K562 (cell line): ENCODE results near the gene MVB12B. TPM values are rescaled to one million over a fixed set of nuclear protein-coding genes. Genes with fewer than 3 reads are reported as not detected.

Experiments used
- ATAC-seq: fragments of 200-7000 bp; cut with Tn5 transposase; 3 replicates; pipeline ENCODE4 v1.9.1; 2020; ENCODE audit warnings: moderate library complexity
- BruUV-seq: library from RNA; stranded (reverse); fragments of 400-500 nt; replicated peaks from 2 replicates; lab custom pipeline; 2021; lab: Mats Ljungman, UMichigan
- CTCF ChIA-PET: fragments of 300-600 bp; formaldehyde crosslinking; extraction: SDS; loops from one replicate; lab custom pipeline; 2021; ENCODE audit warnings: low intra/inter-chr PET ratio; lab: Yijun Ruan, JAX
- POLR2A ChIA-PET: fragments of 300-600, 350-650 bp; sonication (Branson Sonifier 250); formaldehyde crosslinking; extraction: SDS; loops from one replicate; lab custom pipeline; 2021; ENCODE audit warnings: antibody characterized with exemption, inconsistent platforms; lab: Yijun Ruan, JAX
- DNase-seq, 4 experiments: peaks; one replicate each; pipeline versions ENCODE4 v3.0.0 to v3.0.0-alpha.2; 2011 to 2018; ENCODE audit warnings: low spot score in 3 of 4, mixed read lengths in 3 of 4; ENCODE audit errors: extremely low read depth in 1 of 4
- FAIRE-seq: peaks from 2 replicates; lab custom pipeline; 2011; peaks lifted over from hg19 to GRCh38; lab: Jason Lieb, UNC
- H2AFZ ChIP-seq: 2 replicates; pipeline ENCODE4 v1.6.0; 2011; ENCODE audit warnings: low read depth, low read length, control low read depth, inconsistent platforms
- H3K27ac ChIP-seq: fragments of 200-600 bp; 3 replicates; pipeline ENCODE4 v1.8.0; 2011; ENCODE audit warnings: low read depth, mild to moderate bottlenecking, control low read depth, inconsistent platforms, low read length, moderate library complexity, mixed read lengths; ENCODE audit errors: extremely low read depth
- H3K27me3 ChIP-seq, 2 experiments: fragments of 300-600 bp in 1 of 2; 2 replicates in 1 of 2; 3 replicates in 1 of 2; pipeline versions ENCODE4 v1.6.0 to v1.8.0; 2011; ENCODE audit warnings: inconsistent platforms in 2 of 2, low read length in 2 of 2, mild to moderate bottlenecking in 1 of 2, mixed read lengths in 1 of 2, moderate library complexity in 1 of 2; ENCODE audit not compliant: control insufficient read depth in 2 of 2, insufficient read depth in 2 of 2
- H3K36me3 ChIP-seq: fragments of 300-600 bp; 3 replicates; pipeline ENCODE4 v1.8.0; 2011; ENCODE audit warnings: mild to moderate bottlenecking, low read length, inconsistent platforms; ENCODE audit not compliant: control insufficient read depth, insufficient read depth
- H3K4me1 ChIP-seq, 2 experiments: fragments of 200-600 bp in 1 of 2; replicated peaks in 1 of 2; 2 replicates in 1 of 2; 3 replicates in 1 of 2; pipeline versions ENCODE4 v1.5.1 to v1.8.0; 2011; ENCODE audit warnings: inconsistent platforms in 2 of 2, low read length in 2 of 2, mild to moderate bottlenecking in 1 of 2, mixed read lengths in 1 of 2, moderate library complexity in 1 of 2; ENCODE audit not compliant: control insufficient read depth in 2 of 2, insufficient read depth in 2 of 2
- H3K4me2 ChIP-seq: 2 replicates; pipeline ENCODE4 v1.6.1; 2011; ENCODE audit warnings: low read length, control low read depth, inconsistent platforms, mixed read lengths; ENCODE audit not compliant: insufficient read depth
- H3K4me3 ChIP-seq: fragments of 200-600 bp; sonication (generic), shearing (Covaris generic); 2 replicates; pipeline ENCODE4 v1.5.1; 2016; ENCODE audit warnings: control low read depth, inconsistent platforms
- H3K79me2 ChIP-seq: fragments of 200-600 bp; 3 replicates; pipeline ENCODE4 v1.8.0; 2011; ENCODE audit warnings: low read length, inconsistent platforms; ENCODE audit not compliant: control insufficient read depth, insufficient read depth
- H3K9ac ChIP-seq, 2 experiments: 2 replicates each; pipeline versions ENCODE4 v1.6.0 to v1.6.1; 2011; ENCODE audit warnings: low read depth in 2 of 2, low read length in 2 of 2, control low read depth in 1 of 2, inconsistent platforms in 1 of 2, mild to moderate bottlenecking in 1 of 2, mixed read lengths in 1 of 2; ENCODE audit not compliant: insufficient read depth in 1 of 2
- H3K9me1 ChIP-seq: one replicate; pipeline ENCODE4 v1.6.0; 2011; ENCODE audit warnings: inconsistent platforms, mild to moderate bottlenecking, low read length, moderate library complexity; ENCODE audit not compliant: control insufficient read depth, insufficient read depth
- H3K9me3 ChIP-seq: replicated peaks from 2 replicates; pipeline ENCODE4 v1.5.1; 2011; ENCODE audit warnings: low read depth, low read length, inconsistent platforms; ENCODE audit not compliant: control insufficient read depth, insufficient read depth
- H4K20me1 ChIP-seq: replicated peaks from 2 replicates; pipeline ENCODE4 v1.6.1; 2011; ENCODE audit warnings: low read length, inconsistent platforms, mixed read lengths; ENCODE audit not compliant: control insufficient read depth, insufficient read depth
- ADNP ChIP-seq: fragments of 200-800 bp; sonication (Bioruptor generic); IDR thresholded peaks from 2 replicates; pipeline ENCODE4 v1.6.1; 2016; ENCODE audit warnings: missing genetic modification characterization, missing compliant biosample characterization
- ARNT ChIP-seq, 2 experiments: fragments of 450-650 bp; IDR thresholded peaks; 2 replicates each; pipeline ENCODE4 v1.6.1; 2016; ENCODE audit warnings: mild to moderate bottlenecking in 1 of 2
- EGR1 ChIP-seq: fragments of 450-650 bp; conservative IDR thresholded peaks from 2 replicates; pipeline ENCODE4 v1.6.1; 2017; ENCODE audit warnings: mild to moderate bottlenecking
- EP300 ChIP-seq: IDR thresholded peaks from 2 replicates; pipeline ENCODE4 v1.6.1; 2012; ENCODE audit warnings: low read length, improper control_type of control experiment
- EWSR1 ChIP-seq: fragments of 450-650 bp; IDR thresholded peaks from 2 replicates; pipeline ENCODE4 v1.6.1; 2018; ENCODE audit warnings: borderline replicate concordance, mild to moderate bottlenecking, low read depth, moderate library complexity; ENCODE audit not compliant: partially characterized antibody
- FOXP4 ChIP-seq: sonication (generic); formaldehyde crosslinking; IDR thresholded peaks from 2 replicates; pipeline ENCODE4 v1.8.0; 2022; ENCODE audit warnings: mild to moderate bottlenecking, missing genetic modification reagents, borderline replicate concordance
- HDGF ChIP-seq: fragments of 450-650 bp; IDR thresholded peaks from 2 replicates; pipeline ENCODE4 v1.6.1; 2016
- HMGXB4 ChIP-seq: sonication (generic); formaldehyde crosslinking; IDR thresholded peaks from 2 replicates; pipeline ENCODE4 v1.8.1; 2023; ENCODE audit warnings: mild to moderate bottlenecking, missing genetic modification reagents
- KDM2B ChIP-seq: fragments of 250-450 bp; sonication (Bioruptor Pico); IDR thresholded peaks from 2 replicates; pipeline ENCODE4 v1.8.0; 2021; ENCODE audit warnings: mild to moderate bottlenecking, moderate library complexity
- KLF16 ChIP-seq: IDR thresholded peaks from 2 replicates; pipeline ENCODE4 v1.6.1; 2016; ENCODE audit warnings: antibody characterized with exemption
- NUFIP1 ChIP-seq: fragments of 450-650 bp; IDR thresholded peaks from 2 replicates; pipeline ENCODE4 v1.6.1; 2018; ENCODE audit not compliant: partially characterized antibody
- PHB ChIP-seq: fragments of 250-450 bp; sonication (Bioruptor Pico); IDR thresholded peaks from 2 replicates; pipeline ENCODE4 v1.5.0; 2021
- TAF1 ChIP-seq: IDR thresholded peaks from 2 replicates; pipeline ENCODE4 v1.6.1; 2011; ENCODE audit warnings: mild to moderate bottlenecking, low read length, moderate library complexity; ENCODE audit not compliant: insufficient read depth, control insufficient read depth, severe bottlenecking; ENCODE audit errors: extremely low read depth
- ZNF134 ChIP-seq: fragments of 250-450 bp; sonication (Bioruptor Pico); conservative IDR thresholded peaks from 2 replicates; pipeline ENCODE4 v1.4.0; 2020
- ZNF280B ChIP-seq: fragments of 250-450 bp; sonication (Bioruptor Pico); IDR thresholded peaks from 2 replicates; pipeline ENCODE4 v1.5.1; 2021; ENCODE audit warnings: mild to moderate bottlenecking
- ZNF512 ChIP-seq: IDR thresholded peaks from 2 replicates; pipeline ENCODE4 v1.6.1; 2016; ENCODE audit warnings: missing genetic modification characterization, missing compliant biosample characterization
- ZSCAN32 ChIP-seq: fragments of 450-650 bp; formaldehyde crosslinking; IDR thresholded peaks from 2 replicates; pipeline ENCODE4 v1.4.0; 2020; ENCODE audit warnings: mild to moderate bottlenecking, moderate library complexity
- WGBS: fragments of 100-300 bp; shearing (Covaris generic); methylation state at CpG from one replicate; pipeline ENCODE4 v1.1.6; 2016; ENCODE audit warnings: low coverage, mixed read lengths; ENCODE audit not compliant: insufficient coverage; ENCODE audit errors: missing lambda C conversion rate; 5-methylcytosine and 5-hydroxymethylcytosine counted together
- in situ Hi-C: fragments of 300-500 bp; cut with MboI; formaldehyde crosslinking; loops from 4 replicates; pipeline ENCODE4 v1.15.0; 2018; ENCODE audit warnings: inconsistent platforms, mixed read lengths
- intact Hi-C: fragments of 100-400 bp; cut with micrococcal nuclease; formaldehyde crosslinking; loops from 2 replicates; pipeline ENCODE4 v1.14.2; 2022
- polyA plus RNA-seq, 8 experiments: library from polyadenylated mRNA; depleted of rRNA in 4 of 8; stranded (reverse) in 5 of 8; unstranded in 3 of 8; fragments of >200 nt; fragmentation: Nextera tagmentation in 2 of 8; fragmentation: Illumina TruSeq in 1 of 8; extraction: Ambion mirVana in 2 of 8; extraction: Trizol in 1 of 8; gene quantifications; 2 replicates each; pipeline versions ENCODE4 v1.2.1 to v1.2.3, GENCODE V29; 2011 to 2014; ENCODE audit warnings: inconsistent platforms in 1 of 8, missing spikeins in 1 of 8
- total RNA-seq, 7 experiments: library from RNA; depleted of rRNA in 6 of 7; stranded (reverse); fragments of >200 nt in 6 of 7; fragmentation: Illumina TruSeq in 2 of 7; extraction: Trizol in 2 of 7; gene quantifications; 2 replicates each; pipeline versions ENCODE4 v1.2.1 to v1.2.3, GENCODE V29; 2011 to 2021; ENCODE audit warnings: low replicate concordance in 1 of 7

MVB12B gene
- total and polyA plus RNA-seq, 9 of the 15 experiments (the other 6 are each of a cell fraction or from before 2014, with no cell fraction given), result not detected

- in situ Hi-C loops, result no loop called here
- Histone ChIP-seq H3K4me3 (no peak overlapping the region), H3K4me1 (no peaks in the 10 kb centered on the region), H3K9ac (no peak overlapping the region), H3K4me2 (no peak overlapping the region), H3K36me3 (no peaks in the 10 kb centered on the region), H3K9me1 (no peaks in the 10 kb centered on the region), H3K79me2 (no peaks in the 10 kb centered on the region), H3K27ac (no peak overlapping the region), H3K9me3 (no peaks in the 10 kb centered on the region), H4K20me1 (peaks cover 6% of the 10 kb centered on the region), H3K27me3 (peaks cover 2 to 34% of the 10 kb centered on the region in 2 experiments; a peak in 4 of 5 replicates), H2AFZ (no peak overlapping the region)
- ATAC-seq (no peak), FAIRE-seq (no peak), DNase-seq (no peak)
- intact Hi-C loops, result loop anchor here (5.0 kb wide), 1 partner anchor 96 kb away; no protein-coding TSS in a partner anchor
- BruUV-seq, result no TSS peak
- POLR2A ChIA-PET, result no interaction called here
- WGBS, result 0% methylated on average over 3 of the region's 3 CpGs
- CTCF ChIA-PET, result no interaction called here
- no peak for TF ChIP-seq EGR1
- no peak for TF ChIP-seq ADNP
- TF ChIP-seq TAF1, result no peak
- no peak for TF ChIP-seq ARNT (IDR thresholded peaks at IDR 0.05)
- no peak for TF ChIP-seq EP300
- no peak for TF ChIP-seq PHB (CRISPR knock-in tag)
- no peak for TF ChIP-seq ZNF280B (CRISPR knock-in tag)
- no peak for TF ChIP-seq EWSR1
- TF ChIP-seq ZNF512 (tag), result no peak
- TF ChIP-seq ZNF134 (CRISPR knock-in tag), result no peak
- TF ChIP-seq HMGXB4 (CRISPR knock-in tag), result no peak
- TF ChIP-seq KDM2B, result no peak
- TF ChIP-seq KLF16, result no peak
- no peak for TF ChIP-seq ZSCAN32 (CRISPR knock-in tag)
- TF ChIP-seq FOXP4 (CRISPR knock-in tag), result no peak
- no peak for TF ChIP-seq NUFIP1
- no peak for TF ChIP-seq HDGF
These were observed 25.4 kb upstream of the MVB12B start for GRCh38 chr9:126301196-126301595.
